Measurements from ENCODE around the gene TMEM233.
A peak's percentile ranks its signal among the peaks of the same experiment; 100 is the strongest.

TMEM233 gene

GRCh38 chr12:119593578-119594398, at the start of gene TMEM233:
TMEM233 (plus strand) TSS chr12:119593774; CDS start chr12:119593849, 75 bp downstream.
- no peaks in the 10 kb centered on the region for H3K36me3 ChIP-seq (replicated peaks)
- peaks cover 35% of the 10 kb centered on the region for H3K27me3 ChIP-seq (ENCODE audit: low read depth)
- in situ Hi-C loops (cut with MboI; ENCODE audit: low sequenced_read_pairs): no loop called here
- no peaks in the 10 kb centered on the region for H3K9me3 ChIP-seq
- H3K4me1 ChIP-seq: no peaks in the 10 kb centered on the region
- H3K4me3 ChIP-seq: no peak within 1 kb of the TSS
- DNase-seq (ENCODE audit: low spot score in 2 of 2): no peak

GRCh38 chr12:119544765-119545625, 48.6 kb upstream of the TMEM233 start:
- DNase-seq (ENCODE audit: low spot score in 2 of 2): peak; percentile 42 to 80
- Histone ChIP-seq H3K9me3 (no peaks in the 10 kb centered on the region), H3K36me3 (replicated peaks) (no peaks in the 10 kb centered on the region), H3K4me1 (no peaks in the 10 kb centered on the region), H3K4me3 (no peak overlapping the region), H3K27me3 (ENCODE audit: low read depth) (no peaks in the 10 kb centered on the region)
- in situ Hi-C loops (cut with MboI; ENCODE audit: low sequenced_read_pairs): no loop called here

GRCh38 chr12:119546340-119546739, 47.2 kb upstream of the TMEM233 start:
- no peaks in the 10 kb centered on the region for H3K36me3 ChIP-seq (replicated peaks)
- no peak overlapping the region for H3K4me3 ChIP-seq
- no peak for DNase-seq (ENCODE audit: low spot score in 2 of 2)
- in situ Hi-C loops (cut with MboI; ENCODE audit: low sequenced_read_pairs): no loop called here
- no peaks in the 10 kb centered on the region for H3K9me3 ChIP-seq
- no peaks in the 10 kb centered on the region for H3K27me3 ChIP-seq (ENCODE audit: low read depth)
- no peaks in the 10 kb centered on the region for H3K4me1 ChIP-seq

GRCh38 chr12:119547001-119547400, 46.6 kb upstream of the TMEM233 start:
- H3K4me3 ChIP-seq: no peak overlapping the region
- H3K27me3 ChIP-seq (ENCODE audit: low read depth): no peaks in the 10 kb centered on the region
- no peaks in the 10 kb centered on the region for H3K4me1 ChIP-seq
- in situ Hi-C loops (cut with MboI; ENCODE audit: low sequenced_read_pairs): no loop called here
- no peak for DNase-seq (ENCODE audit: low spot score in 2 of 2)
- no peaks in the 10 kb centered on the region for H3K9me3 ChIP-seq
- no peaks in the 10 kb centered on the region for H3K36me3 ChIP-seq (replicated peaks)

GRCh38 chr12:119556854-119557253, 36.7 kb upstream of the TMEM233 start:
- Histone ChIP-seq H3K4me3 (no peak overlapping the region), H3K27me3 (ENCODE audit: low read depth) (no peaks in the 10 kb centered on the region), H3K4me1 (no peaks in the 10 kb centered on the region), H3K36me3 (replicated peaks) (no peaks in the 10 kb centered on the region), H3K9me3 (no peaks in the 10 kb centered on the region)
- in situ Hi-C loops (cut with MboI; ENCODE audit: low sequenced_read_pairs): no loop called here
- DNase-seq (ENCODE audit: low spot score in 2 of 2): no peak

- Histone ChIP-seq H3K36me3 (replicated peaks) (no peaks in the 10 kb centered on the region), H3K9me3 (no peaks in the 10 kb centered on the region), H3K4me1 (no peaks in the 10 kb centered on the region), H3K27me3 (ENCODE audit: low read depth) (no peaks in the 10 kb centered on the region), H3K4me3 (no peak overlapping the region)
- DNase-seq (ENCODE audit: low spot score in 2 of 2): no peak
- in situ Hi-C loops (cut with MboI; ENCODE audit: low sequenced_read_pairs): no loop called here
Observed at GRCh38 chr12:119565404-119565803, 28.2 kb upstream of the TMEM233 start.

DNA sequence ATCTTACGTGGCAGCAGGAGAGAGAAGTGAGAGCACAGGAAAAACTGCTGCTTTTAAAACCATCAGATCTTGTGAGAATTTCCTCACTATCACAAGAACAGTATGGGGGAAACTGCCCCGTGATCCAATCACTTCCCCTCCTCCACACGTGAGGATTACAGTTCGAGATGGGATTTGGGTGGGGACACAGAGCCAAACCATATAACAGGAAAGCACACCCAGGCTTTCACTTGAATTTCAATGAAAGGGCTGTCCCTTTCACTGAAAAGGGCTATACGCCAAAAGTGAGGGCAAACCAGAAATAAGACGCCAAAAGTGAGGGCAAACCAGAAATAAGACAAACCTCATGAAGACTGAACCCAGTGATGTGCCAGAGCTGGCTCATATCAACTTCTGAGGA, 22.8 kb upstream of the TMEM233 start:
- in situ Hi-C loops (cut with MboI; ENCODE audit: low sequenced_read_pairs): no loop called here
- no peaks in the 10 kb centered on the region for H3K9me3 ChIP-seq

GRCh38 chr12:119573086-119573485, 20.5 kb upstream of the TMEM233 start:
- H3K36me3 ChIP-seq (replicated peaks): no peaks in the 10 kb centered on the region
- H3K4me3 ChIP-seq: no peak overlapping the region
- no peaks in the 10 kb centered on the region for H3K27me3 ChIP-seq (ENCODE audit: low read depth)
- DNase-seq (ENCODE audit: low spot score in 2 of 2): no peak
- no peaks in the 10 kb centered on the region for H3K4me1 ChIP-seq
- in situ Hi-C loops (cut with MboI; ENCODE audit: low sequenced_read_pairs): no loop called here
- no peaks in the 10 kb centered on the region for H3K9me3 ChIP-seq

More for the DNA sequence above, 22.8 kb upstream of the TMEM233 start:
- no peaks in the 10 kb centered on the region for H3K36me3 ChIP-seq (replicated peaks)
- no peak overlapping the region for H3K4me3 ChIP-seq
- no peaks in the 10 kb centered on the region for H3K4me1 ChIP-seq
- H3K27me3 ChIP-seq (ENCODE audit: low read depth): no peaks in the 10 kb centered on the region
- no peak for DNase-seq (ENCODE audit: low spot score in 2 of 2)

DNA sequence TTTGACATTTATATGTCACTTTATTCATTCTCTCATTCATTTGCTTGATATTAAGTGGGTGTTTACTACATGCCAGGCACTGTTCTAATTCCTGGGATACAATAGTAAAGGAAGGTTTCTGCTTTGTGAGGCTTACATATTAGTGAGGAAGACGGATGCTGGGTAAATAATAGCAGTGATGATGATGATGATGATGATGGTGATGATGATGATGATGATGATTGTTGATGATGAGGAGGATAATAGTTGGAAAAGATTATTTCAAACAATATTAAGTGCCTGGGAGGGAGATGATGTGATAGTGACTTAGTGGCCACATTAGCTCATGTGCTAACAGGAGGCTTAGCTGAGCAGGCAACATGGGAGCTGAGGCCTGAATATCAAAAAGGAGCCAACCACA, 19.3 kb upstream of the TMEM233 start:
- in situ Hi-C loops (cut with MboI; ENCODE audit: low sequenced_read_pairs): no loop called here
- no peaks in the 10 kb centered on the region for H3K27me3 ChIP-seq (ENCODE audit: low read depth)
- no peaks in the 10 kb centered on the region for H3K4me1 ChIP-seq
- no peak overlapping the region for H3K4me3 ChIP-seq
- H3K36me3 ChIP-seq (replicated peaks): no peaks in the 10 kb centered on the region
- H3K9me3 ChIP-seq: no peaks in the 10 kb centered on the region
- DNase-seq (ENCODE audit: low spot score in 2 of 2): no peak

- in situ Hi-C loops (cut with MboI; ENCODE audit: low sequenced_read_pairs): no loop called here
- Histone ChIP-seq H3K4me3 (no peak overlapping the region), H3K36me3 (replicated peaks) (no peaks in the 10 kb centered on the region), H3K9me3 (no peaks in the 10 kb centered on the region), H3K27me3 (ENCODE audit: low read depth) (no peaks in the 10 kb centered on the region), H3K4me1 (no peaks in the 10 kb centered on the region)
- no peak for DNase-seq (ENCODE audit: low spot score in 2 of 2)
Observed at GRCh38 chr12:119576118-119576810, 17.3 kb upstream of the TMEM233 start.

- H3K4me3 ChIP-seq: no peak overlapping the region
- in situ Hi-C loops (cut with MboI; ENCODE audit: low sequenced_read_pairs): no loop called here
- DNase-seq (ENCODE audit: low spot score in 2 of 2): no peak
- H3K27me3 ChIP-seq (ENCODE audit: low read depth): no peaks in the 10 kb centered on the region
- H3K4me1 ChIP-seq: no peaks in the 10 kb centered on the region
- H3K36me3 ChIP-seq (replicated peaks): no peaks in the 10 kb centered on the region
- no peaks in the 10 kb centered on the region for H3K9me3 ChIP-seq
Observed at GRCh38 chr12:119576915-119577314, 16.7 kb upstream of the TMEM233 start.

- Histone ChIP-seq H3K27me3 (ENCODE audit: low read depth) (no peaks in the 10 kb centered on the region), H3K4me1 (no peaks in the 10 kb centered on the region), H3K9me3 (no peaks in the 10 kb centered on the region), H3K4me3 (no peak overlapping the region), H3K36me3 (replicated peaks) (no peaks in the 10 kb centered on the region)
- DNase-seq (ENCODE audit: low spot score in 2 of 2): no peak
- in situ Hi-C loops (cut with MboI; ENCODE audit: low sequenced_read_pairs): no loop called here
Observed at GRCh38 chr12:119578112-119578511, 15.5 kb upstream of the TMEM233 start.

DNA sequence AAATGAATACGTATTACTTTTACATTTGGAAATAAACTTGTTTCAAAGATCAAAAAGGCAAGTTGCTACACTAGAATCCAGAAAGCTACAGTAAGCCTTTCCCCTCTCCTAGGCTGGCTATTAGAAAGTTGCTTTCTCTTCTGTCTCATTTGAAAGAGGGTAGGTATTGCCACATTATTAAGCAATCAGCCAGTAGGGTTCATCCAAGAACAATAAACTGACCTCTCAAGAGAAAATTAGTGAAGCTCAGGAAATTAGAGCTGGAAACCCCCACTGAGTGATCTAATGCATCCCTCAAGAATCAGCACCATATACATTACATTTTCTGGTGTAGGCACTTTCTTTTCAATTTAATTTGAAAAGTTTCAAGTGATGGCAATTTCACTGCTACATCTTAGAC, 4.5 kb upstream of the TMEM233 start:
- no peaks in the 10 kb centered on the region for H3K36me3 ChIP-seq (replicated peaks)
- in situ Hi-C loops (cut with MboI; ENCODE audit: low sequenced_read_pairs): no loop called here
- H3K4me1 ChIP-seq: no peaks in the 10 kb centered on the region
- H3K27me3 ChIP-seq (ENCODE audit: low read depth): peaks cover 19% of the 10 kb centered on the region
- H3K4me3 ChIP-seq: no peak overlapping the region
- DNase-seq (ENCODE audit: low spot score in 2 of 2): no peak
- no peaks in the 10 kb centered on the region for H3K9me3 ChIP-seq

GRCh38 chr12:119589634-119590033, 3.9 kb upstream of the TMEM233 start:
- in situ Hi-C loops (cut with MboI; ENCODE audit: low sequenced_read_pairs): no loop called here
- Histone ChIP-seq H3K4me3 (no peak overlapping the region), H3K27me3 (ENCODE audit: low read depth) (peaks cover 24% of the 10 kb centered on the region), H3K9me3 (no peaks in the 10 kb centered on the region), H3K4me1 (no peaks in the 10 kb centered on the region), H3K36me3 (replicated peaks) (no peaks in the 10 kb centered on the region)
- DNase-seq (ENCODE audit: low spot score in 2 of 2): no peak
